Gastrocnemius medialis (tissue), 4 donors: ENCODE measurements around the gene MEGF6. TPM values are rescaled to one million over a fixed set of nuclear protein-coding genes. Genes with fewer than 3 reads are reported as not detected.

Experiments used
- ATAC-seq, 2 donors: fragments of 150-250 bp; one replicate each; pipeline ENCODE4 v1.9.1; 2016
- DNase-seq, 2 donors: peaks; one replicate each; pipeline ENCODE4 v3.0.0-alpha.2; 2019
- H3K27ac ChIP-seq, 4 donors: fragments of 200-600 bp; sonication (generic); 1 replicate in 1 of 4; 2 replicates in 3 of 4; pipeline ENCODE4 v1.5.1; 2016 to 2018; ENCODE audit warnings: mild to moderate bottlenecking in 2 of 4, moderate library complexity in 1 of 4
- H3K27me3 ChIP-seq, 3 donors: fragments of 200-600 bp; sonication (generic) in 2 of 3; 1 replicate in 1 of 3; 2 replicates in 2 of 3; pipeline versions ENCODE4 v1.5.1 to v1.6.0; 2016 to 2019; ENCODE audit warnings: mild to moderate bottlenecking in 1 of 3, moderate library complexity in 1 of 3
- H3K36me3 ChIP-seq, 2 donors: fragments of 200-600 bp; sonication (generic) in 1 of 2; one replicate each; pipeline ENCODE4 v1.5.1; 2017 to 2018
- H3K4me1 ChIP-seq, 2 donors: fragments of 200-600 bp; sonication (generic) in 1 of 2; one replicate each; pipeline ENCODE4 v1.5.1; 2016 to 2017; ENCODE audit warnings: mild to moderate bottlenecking in 2 of 2
- H3K4me3 ChIP-seq, 4 donors: fragments of 200-600 bp; sonication (generic) in 3 of 4; 1 replicate in 1 of 4; 2 replicates in 3 of 4; pipeline ENCODE4 v1.5.1; 2016 to 2019; ENCODE audit warnings: mild to moderate bottlenecking in 2 of 4
- H3K9me3 ChIP-seq, 3 donors: fragments of 200-600 bp; sonication (generic) in 2 of 3; 1 replicate in 1 of 3; 2 replicates in 2 of 3; pipeline ENCODE4 v1.5.1; 2016 to 2019
- POLR2A ChIP-seq, 2 donors: fragments of 450-650 bp; IDR thresholded peaks; one replicate each; pipeline ENCODE4 v1.6.1; 2017; ENCODE audit warnings: antibody characterized with exemption in 2 of 2, mild to moderate bottlenecking in 2 of 2, moderate library complexity in 2 of 2
- in situ Hi-C, 4 donors: fragments of 200-750 bp; cut with MboI; loops; one replicate each; pipeline versions ENCODE4 v1.15.0 to v1.8.0; 2017; ENCODE audit warnings: low sequenced_read_pairs in 4 of 4
- intact Hi-C: fragments of 100-400 bp; cut with DNase I; formaldehyde crosslinking; loops from one replicate; pipeline ENCODE4 v1.15.1; 2023; ENCODE audit warnings: low total_unique reads
- total RNA-seq, 4 donors: library from RNA; depleted of rRNA; stranded (reverse); fragments of >200 nt; gene quantifications; one replicate each; pipeline versions ENCODE4 v1.1.0 to v1.2.3, GENCODE V29; 2016
- TF ChIP-seq, protein P1 (sequence below), 5 experiments: fragments of 450-650 bp in 3 of 5; fragments of 200-600 bp in 2 of 5; sonication (generic) in 2 of 5; IDR thresholded peaks in 4 of 5; conservative IDR thresholded peaks in 1 of 5; 1 replicate in 4 of 5; 2 replicates in 1 of 5; pipeline ENCODE4 v1.5.1; 2016 to 2019; ENCODE audit warnings: antibody characterized with exemption in 5 of 5, mild to moderate bottlenecking in 3 of 5, moderate library complexity in 3 of 5

MEGF6 gene
- total RNA-seq, 4 donors from 2014 or later = 1.9 to 5.7 (median 4.9) TPM

DNA sequence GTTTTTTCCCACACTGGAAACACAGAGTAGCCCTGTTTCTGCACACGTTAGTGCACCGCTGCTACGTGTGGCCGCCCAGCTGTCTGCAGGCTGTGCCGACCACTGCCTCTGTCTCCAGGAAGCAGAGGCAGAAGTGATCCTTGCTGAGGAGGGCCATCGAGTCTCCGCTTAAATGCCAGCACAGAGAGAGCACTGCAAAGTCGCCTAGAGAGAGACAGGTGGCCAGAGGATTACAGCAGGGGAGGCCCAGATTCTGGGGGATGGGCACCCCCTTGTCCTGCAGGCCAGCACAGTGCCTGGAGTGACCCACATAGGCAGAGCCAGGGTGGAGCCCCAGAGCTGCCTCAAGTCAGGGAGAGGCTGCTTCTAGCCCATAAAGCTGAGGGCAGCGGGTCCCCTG is 19.6 kb upstream of the MEGF6 start:
- no peaks in the 10 kb centered on the region for H3K9me3 ChIP-seq
- DNase-seq (no peak), ATAC-seq (no peak)
- in situ Hi-C loops = no loop called here
- H3K36me3 ChIP-seq = peaks cover 0 to 72% of the 10 kb centered on the region in 2 donors
- intact Hi-C loops = no loop called here
- H3K4me3 ChIP-seq = no peak overlapping the region
- H3K27ac ChIP-seq = no peak overlapping the region
- peaks cover 1 to 3% of the 10 kb centered on the region in 2 donors for H3K4me1 ChIP-seq
- TF ChIP-seq POLR2A (IDR thresholded peaks at IDR 0.05) = no peak
- TF ChIP-seq, protein P1, sequence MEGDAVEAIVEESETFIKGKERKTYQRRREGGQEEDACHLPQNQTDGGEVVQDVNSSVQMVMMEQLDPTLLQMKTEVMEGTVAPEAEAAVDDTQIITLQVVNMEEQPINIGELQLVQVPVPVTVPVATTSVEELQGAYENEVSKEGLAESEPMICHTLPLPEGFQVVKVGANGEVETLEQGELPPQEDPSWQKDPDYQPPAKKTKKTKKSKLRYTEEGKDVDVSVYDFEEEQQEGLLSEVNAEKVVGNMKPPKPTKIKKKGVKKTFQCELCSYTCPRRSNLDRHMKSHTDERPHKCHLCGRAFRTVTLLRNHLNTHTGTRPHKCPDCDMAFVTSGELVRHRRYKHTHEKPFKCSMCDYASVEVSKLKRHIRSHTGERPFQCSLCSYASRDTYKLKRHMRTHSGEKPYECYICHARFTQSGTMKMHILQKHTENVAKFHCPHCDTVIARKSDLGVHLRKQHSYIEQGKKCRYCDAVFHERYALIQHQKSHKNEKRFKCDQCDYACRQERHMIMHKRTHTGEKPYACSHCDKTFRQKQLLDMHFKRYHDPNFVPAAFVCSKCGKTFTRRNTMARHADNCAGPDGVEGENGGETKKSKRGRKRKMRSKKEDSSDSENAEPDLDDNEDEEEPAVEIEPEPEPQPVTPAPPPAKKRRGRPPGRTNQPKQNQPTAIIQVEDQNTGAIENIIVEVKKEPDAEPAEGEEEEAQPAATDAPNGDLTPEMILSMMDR (IDR thresholded peaks at IDR 0.05 in 4 of 5, conservative IDR thresholded peaks at IDR 0.05 in 1 of 5) = no peak
- H3K27me3 ChIP-seq = no peaks in the 10 kb centered on the region

DNA sequence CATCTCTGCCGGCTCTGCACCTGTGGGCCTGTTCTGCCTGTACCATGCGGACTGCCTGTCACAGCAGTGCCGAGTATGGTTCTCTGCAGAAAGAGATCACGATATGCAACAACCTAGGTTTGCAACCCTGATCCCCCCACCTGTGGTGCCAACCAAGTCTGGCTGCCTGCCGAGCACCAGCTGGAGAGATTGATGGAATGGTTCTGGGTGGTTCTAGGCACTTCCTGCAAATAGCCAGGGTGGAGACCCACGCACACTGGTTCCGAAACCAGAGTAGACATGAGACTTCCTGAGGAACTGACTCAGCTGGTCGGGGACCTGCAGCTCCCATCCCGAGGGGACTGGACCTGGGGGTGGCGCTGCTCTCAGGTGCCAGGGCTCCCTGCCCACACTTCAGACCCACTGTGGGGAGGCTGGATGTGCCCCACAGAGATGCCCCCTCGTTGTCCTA is 18.9 kb upstream of the MEGF6 start:
- in situ Hi-C loops (no loop called here), intact Hi-C loops (no loop called here)
- no peak overlapping the region for H3K27ac ChIP-seq
- H3K36me3 ChIP-seq = peaks cover 0 to 64% of the 10 kb centered on the region in 2 donors
- DNase-seq = no peak
- H3K4me3 ChIP-seq = no peak overlapping the region
- no peaks in the 10 kb centered on the region for H3K9me3 ChIP-seq
- no peak for ATAC-seq
- no peaks in the 10 kb centered on the region for H3K27me3 ChIP-seq
- H3K4me1 ChIP-seq = peaks cover 5 to 6% of the 10 kb centered on the region in 2 donors
- TF ChIP-seq POLR2A (IDR thresholded peaks at IDR 0.05) = no peak
- TF ChIP-seq, protein P1 (IDR thresholded peaks at IDR 0.05 in 4 of 5, conservative IDR thresholded peaks at IDR 0.05 in 1 of 5) = no peak

DNA sequence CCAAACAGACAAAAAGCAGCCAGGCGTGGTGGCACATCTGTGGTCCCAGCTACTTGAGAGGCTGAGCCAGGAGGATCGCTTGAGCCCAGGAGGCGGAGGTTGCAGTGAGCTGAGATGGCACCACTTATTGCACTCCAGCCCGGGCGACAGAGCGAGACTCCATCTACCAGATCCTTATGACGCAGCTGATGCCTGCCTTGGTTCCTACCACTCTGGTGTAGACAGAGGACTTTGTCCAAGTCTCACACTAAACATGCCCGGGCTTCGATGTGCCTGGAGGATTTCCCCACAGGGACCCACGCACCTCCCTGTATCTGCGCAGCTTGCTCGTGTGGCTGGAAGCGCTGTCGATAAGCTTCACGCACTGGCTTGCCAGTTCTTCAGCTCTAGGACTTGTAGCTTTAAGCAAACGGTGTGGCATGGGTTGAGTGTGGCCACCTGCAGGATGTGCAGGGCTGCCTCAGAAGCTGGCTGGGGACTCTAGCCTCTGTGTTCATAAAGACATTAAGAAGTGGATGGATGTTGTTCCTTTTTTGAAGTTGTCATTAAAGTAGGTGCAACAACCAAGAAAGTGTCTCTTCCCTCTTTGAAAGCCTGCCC is 18.4 kb upstream of the MEGF6 start:
- intact Hi-C loops = loop anchor here (10.0 kb wide), 1 partner anchor 275 kb away; the partner anchor contains the start of gene C1orf174
- TF ChIP-seq, protein P1 (IDR thresholded peaks at IDR 0.05 in 4 of 5, conservative IDR thresholded peaks at IDR 0.05 in 1 of 5) = no peak
- no peak for TF ChIP-seq POLR2A (IDR thresholded peaks at IDR 0.05)
- peaks cover 0 to 59% of the 10 kb centered on the region in 2 donors for H3K36me3 ChIP-seq
- DNase-seq (no peak), ATAC-seq (no peak)
- in situ Hi-C loops = loop anchor here in 2 of 4 donors (10.0 kb wide), 1 partner anchor 145 kb away; no protein-coding TSS in a partner anchor
- no peak overlapping the region for H3K4me3 ChIP-seq
- H3K27me3 ChIP-seq = no peaks in the 10 kb centered on the region
- H3K4me1 ChIP-seq = peaks cover 5 to 6% of the 10 kb centered on the region in 2 donors
- no peaks in the 10 kb centered on the region for H3K9me3 ChIP-seq
- H3K27ac ChIP-seq = no peak overlapping the region

DNA sequence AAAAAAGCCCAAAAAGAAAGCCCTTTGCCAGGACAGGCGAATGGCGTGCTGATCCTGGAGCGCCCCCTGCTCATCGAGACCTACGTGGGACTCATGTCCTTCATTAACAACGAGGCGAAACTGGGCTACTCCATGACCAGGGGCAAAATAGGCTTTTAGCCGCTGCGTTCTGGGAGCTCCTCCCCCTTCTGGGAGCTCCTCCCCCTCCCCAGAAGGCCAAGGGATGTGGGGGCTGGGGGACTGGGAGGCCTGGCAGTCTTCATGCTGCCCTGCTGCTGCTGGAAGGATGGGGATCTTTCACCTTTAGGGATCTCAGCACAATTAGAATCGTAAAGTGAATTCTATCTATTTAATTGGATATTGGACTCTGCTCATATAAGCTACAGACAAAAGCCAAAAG is 17.1 kb upstream of the MEGF6 start:
- DNase-seq = no peak
- Histone ChIP-seq H3K36me3 (peaks cover 0 to 49% of the 10 kb centered on the region in 2 donors), H3K27me3 (no peaks in the 10 kb centered on the region), H3K27ac (no peak overlapping the region), H3K9me3 (no peaks in the 10 kb centered on the region), H3K4me1 (peaks cover 12 to 13% of the 10 kb centered on the region in 2 donors), H3K4me3 (no peak overlapping the region)
- no peak for ATAC-seq
- in situ Hi-C loops (loop anchor here in 2 of 4 donors (10.0 kb wide), 1 partner anchor 144 kb away; no protein-coding TSS in a partner anchor), intact Hi-C loops (loop anchor here (10.0 kb wide), 1 partner anchor 276 kb away; the partner anchor contains the start of gene C1orf174)
- TF ChIP-seq, protein P1 (IDR thresholded peaks at IDR 0.05 in 4 of 5, conservative IDR thresholded peaks at IDR 0.05 in 1 of 5) = no peak
- TF ChIP-seq POLR2A (IDR thresholded peaks at IDR 0.05) = no peak
